Stimulated activated CD8-positive, alpha-beta memory T cell treated with anti-CD3 and anti-CD28 coated beads, Interleukin-15, amount 100 ng/mL, for 1 hour (primary cell): ENCODE data around the gene UBE3C.
A peak's percentile ranks its signal among the peaks of the same experiment; 100 is the strongest.
"Not testable (repeated sequence)": the region's sequence is repeated elsewhere in the genome, so short reads cannot be mapped to it uniquely, and the experiment has no call there.

Experiments used
- DNase-seq: peaks from one replicate; pipeline ENCODE4 v3.0.0-alpha.2; 2020; ENCODE audit warnings: low read depth

UBE3C gene

DNA sequence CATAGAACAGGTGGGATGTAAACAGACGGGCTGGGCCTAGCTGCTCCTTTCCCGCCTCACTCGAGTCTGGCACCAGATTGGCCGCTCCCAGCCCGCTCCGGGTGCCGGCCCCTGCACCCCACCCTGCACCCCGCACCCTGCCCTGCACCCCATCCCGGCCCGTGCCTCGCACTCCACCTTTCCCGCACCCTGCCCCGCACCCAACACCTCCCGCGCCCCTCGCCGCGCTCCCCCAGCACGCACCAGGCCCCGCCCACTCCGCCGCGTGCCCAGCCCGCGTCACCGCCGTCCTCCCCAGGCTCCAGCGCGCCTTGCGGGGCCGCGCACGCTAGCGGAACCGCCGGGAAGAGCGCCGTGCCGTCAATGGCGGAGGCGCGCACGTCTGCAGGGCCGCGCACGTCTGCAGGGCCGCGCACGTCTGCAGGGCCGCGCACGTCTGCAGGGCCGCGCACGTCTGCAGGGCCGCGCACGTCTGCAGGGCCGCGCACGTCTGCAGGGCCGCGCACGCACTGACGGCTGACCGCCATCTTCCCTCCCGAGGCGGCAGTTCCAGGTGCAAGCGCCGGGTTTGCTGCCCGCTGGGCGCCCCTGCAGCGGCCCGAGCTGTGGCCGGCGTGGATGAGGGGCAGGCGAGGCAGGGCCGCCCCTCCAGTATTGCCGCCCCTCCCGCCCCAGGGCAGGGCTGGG is at the start of gene UBE3C:
UBE3C (plus strand) TSS at position 503 of the 687 bp plus-strand sequence. CDS start 347 bp downstream, outside the sequence.
- DNase-seq, result peak; percentile 74

DNA sequence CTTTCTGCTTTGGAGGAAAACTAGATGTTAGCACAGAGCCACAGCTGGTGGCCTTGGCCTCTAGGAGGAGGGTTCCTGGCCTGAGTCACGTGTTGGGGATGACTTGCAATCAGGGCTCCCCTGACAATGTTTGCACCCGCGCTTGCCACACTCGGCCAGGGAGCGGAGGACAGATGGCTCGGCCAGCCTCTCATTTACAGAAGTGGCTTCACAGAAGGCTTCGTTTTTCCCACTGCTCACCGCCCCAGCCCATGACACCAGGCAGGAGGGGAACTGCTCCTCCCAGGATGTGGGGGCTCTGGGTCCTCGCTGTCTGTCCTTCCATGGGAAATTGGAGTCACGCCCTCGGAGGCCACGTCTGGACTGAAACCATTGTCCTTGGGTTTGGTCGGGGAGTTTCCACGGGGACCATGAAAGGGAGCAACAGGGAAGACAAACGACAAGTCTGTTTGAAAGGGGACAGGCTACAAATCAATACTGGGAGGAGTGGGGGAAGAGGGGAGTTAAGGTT is 49.6 kb upstream of the UBE3C start:
- DNase-seq, result no peak

DNA sequence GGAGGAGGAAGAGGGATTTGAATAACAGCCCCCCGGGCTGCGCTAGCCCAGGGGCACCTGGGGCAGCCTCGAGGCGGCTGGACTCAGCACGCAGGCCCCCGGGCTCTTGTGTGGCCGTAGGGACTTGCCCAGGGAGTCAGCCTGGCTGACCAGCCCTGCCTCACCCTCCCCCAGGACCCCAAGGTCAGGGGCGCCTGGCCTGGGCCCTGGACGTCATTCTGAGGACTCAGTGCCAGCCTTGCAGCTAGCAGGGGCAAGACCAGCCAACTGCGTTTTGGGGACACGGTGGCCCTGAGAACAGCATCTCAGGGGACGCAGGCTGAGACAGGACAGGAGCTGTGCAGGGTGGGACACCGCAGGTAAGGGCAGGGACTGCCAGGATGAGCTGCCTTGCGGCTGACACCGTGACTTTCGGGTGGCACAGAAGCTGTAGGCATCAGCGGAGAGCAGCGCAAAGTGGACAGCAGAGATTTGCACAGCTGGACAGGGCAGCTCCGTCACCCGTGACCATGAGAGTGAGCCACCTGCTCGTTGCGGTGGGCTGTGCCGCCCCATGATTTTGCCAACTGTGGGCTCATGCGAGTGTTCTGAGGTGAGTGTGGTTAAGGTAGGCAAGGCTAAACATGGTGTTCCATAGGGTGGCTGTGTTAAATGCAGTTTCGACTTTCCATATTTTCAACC is 48.1 kb upstream of the UBE3C start:
- no peak for DNase-seq

DNA sequence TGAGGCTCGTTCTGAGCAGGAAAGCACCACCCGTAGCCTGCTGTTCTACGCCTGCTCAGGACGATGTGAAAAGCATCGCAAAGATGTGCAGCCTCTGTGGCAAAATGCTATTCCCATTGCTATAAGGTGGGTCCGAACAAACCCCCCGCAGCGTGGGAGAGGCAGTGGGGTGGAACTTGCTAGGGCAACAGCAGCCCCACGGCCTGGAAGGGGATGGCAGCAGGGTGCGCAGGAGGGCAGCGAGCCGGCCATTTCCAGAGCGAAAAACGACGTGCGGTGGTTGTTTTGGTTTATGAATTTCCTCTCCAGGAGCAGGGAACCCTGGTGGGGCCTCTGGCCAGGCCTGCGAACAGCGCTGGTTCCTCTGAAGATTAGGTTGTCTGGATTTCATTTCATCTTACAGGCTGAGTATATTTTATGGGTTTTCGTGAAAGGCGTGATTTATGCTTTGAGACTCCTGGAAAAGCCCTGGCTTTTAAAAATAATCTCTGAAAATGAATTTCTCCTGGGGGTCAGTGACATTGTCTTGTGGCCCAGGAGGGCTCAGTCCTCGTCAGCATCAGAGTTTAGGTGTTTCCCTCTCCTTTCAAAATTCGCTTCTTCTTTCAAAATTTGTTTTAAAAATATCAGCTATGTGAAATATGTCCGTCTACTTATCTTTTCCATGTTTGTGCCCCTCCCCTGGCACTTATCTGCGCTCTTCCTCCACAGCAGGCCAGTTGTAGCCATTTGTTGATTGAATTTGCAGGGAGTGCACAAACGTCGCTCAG is 42.3 kb upstream of the UBE3C start:
- no peak for DNase-seq

DNA sequence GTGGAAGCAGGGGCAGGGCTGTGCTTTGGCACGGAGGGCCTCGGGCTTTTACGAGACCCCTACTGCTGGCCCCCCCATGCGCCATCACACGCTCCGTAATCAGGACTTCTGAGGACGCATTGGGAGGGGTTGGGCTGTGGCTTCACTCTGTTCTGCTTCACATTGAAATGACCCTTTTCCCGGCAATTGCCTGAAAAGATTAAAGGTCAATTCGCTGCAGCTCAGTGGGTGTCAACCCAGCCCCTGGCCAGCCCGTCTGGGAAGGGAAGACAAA is 41.7 kb upstream of the UBE3C start:
- DNase-seq, result no peak

DNA sequence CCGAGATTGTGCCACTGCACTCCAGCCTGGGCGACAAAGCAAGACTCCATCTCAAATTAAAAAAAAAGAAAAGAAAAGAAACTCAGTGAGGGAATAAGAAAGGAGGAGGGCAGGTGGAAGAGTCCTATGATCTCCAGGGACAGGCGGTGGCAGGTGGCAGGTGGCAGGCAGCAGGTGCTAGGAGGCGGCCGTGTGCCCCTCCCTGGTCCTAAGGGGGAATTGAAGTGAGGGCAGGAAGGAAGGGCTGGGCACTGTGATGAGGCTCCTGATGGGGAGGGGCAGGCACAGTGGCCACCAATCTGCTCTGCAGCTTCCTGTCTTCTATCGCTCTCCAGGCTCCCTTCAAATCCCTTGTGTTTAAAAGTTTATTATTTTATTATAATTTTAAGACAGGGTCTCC is 41.2 kb upstream of the UBE3C start:
- no peak for DNase-seq

DNA sequence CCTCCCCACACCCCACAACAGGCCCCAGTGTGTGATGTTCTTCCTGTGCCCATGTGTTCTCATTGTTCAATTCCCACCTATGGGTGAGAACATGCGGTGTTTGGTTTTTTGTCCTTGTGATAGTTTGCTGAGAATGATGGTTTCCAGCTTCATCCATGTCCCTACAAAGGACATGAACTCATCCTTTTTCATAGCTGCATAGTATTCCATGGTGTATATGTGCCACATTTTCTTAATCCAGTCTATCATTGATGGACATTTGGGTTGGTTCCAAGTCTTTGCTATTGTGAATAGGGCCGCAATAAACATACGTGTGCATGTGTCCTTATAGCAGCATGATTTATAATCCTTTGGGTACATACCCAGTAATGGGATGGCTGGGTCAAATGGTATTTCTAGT is 38.7 kb upstream of the UBE3C start:
- not testable (repeated sequence) for DNase-seq

DNA sequence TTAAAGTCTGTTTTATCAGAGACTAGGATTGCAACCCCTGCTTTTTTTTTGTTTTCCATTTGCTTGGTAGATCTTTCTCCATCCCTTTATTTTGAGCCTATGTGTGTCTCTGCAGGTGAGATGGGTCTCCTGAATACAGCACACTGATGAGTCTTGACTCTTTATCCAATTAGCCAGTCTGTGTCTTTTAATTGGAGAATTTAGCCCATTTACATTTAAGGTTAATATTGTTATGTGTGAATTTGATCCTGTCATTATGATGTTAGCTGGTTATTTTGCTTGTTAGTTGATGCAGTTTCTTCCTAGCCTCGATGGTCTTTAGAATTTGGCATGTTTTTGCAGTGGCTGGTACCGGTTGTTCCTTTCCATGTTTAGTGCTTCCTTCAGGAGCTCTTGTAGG is 35.1 kb upstream of the UBE3C start:
- DNase-seq, result not testable (repeated sequence)

DNA sequence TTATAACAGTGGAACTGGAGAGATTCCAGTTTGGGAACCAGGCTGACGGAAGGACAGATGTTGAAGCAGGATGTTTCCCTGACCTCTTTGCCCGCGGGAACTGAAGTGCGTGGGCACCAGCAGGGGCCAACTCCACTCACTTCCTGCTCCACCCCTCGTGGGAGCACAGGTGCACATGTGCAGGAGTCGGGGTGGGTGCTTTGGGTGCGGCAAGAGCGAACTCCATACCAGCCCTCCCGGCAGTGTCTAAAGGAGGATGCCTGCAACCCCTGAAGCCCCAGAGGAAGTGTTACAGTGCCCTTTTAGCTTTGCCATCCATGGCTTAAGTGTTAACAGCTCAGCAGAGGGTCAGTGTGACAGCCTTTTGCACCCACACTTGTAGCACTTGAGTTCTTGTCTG is 27.4 kb upstream of the UBE3C start:
- no peak for DNase-seq

DNA sequence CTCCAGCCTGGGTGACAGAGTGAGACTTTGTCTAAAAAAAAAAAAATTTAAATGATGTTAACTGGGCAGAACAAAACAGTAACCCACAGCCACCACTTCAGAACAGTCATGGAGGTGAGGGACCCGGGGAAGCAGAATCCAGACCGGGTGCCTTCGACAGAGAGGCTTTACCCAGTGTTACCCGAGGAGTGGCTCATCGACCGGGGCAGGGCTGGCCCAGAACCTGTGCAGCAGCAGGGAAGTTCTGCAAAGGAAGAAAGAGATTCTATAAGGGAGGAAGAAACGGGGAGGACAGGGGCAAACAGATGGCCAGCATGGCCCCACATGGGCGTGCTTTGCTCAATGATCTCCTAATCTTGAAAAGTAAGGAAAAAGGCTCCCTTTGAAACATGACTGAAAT is 26.0 kb upstream of the UBE3C start:
- no peak for DNase-seq

DNA sequence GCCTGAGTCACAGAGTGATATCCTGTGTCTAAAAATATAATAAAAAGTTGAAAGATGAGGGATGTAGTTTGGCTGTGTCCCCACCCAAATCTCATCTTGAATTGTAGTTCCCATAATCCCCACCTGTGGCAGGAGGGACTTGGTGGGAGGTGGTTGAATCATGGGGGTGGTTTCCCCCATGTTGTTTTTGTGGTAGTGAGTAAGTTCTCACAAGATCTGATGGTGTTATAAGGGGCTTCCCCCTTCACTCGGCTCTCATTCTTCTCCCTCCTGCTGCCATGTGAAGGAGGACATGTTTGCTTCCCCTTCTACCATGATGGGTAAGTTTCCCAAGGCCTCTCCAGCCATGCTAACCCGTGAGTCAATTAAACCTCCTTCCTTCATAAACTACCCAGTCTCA is 25.1 kb upstream of the UBE3C start:
- no peak for DNase-seq

DNA sequence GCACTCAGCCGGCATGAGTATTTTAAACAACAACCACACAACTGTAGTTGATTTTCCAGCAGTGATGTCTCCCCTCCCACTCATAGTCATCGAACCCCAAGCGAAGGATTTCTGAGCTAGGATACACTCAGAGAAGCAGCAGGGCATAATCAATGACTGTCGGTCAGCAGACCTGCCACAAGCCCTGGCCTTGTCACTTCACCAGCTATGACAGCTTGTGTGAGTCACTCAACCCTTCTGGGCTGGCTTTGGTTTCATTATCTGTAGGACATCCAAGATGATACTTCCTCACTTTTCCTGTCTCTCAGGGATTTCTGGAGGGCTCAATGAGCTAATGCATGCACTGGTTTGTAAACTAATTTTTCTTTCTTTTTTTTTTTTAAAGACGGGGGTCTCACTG is 22.0 kb upstream of the UBE3C start:
- DNase-seq, result no peak

DNA sequence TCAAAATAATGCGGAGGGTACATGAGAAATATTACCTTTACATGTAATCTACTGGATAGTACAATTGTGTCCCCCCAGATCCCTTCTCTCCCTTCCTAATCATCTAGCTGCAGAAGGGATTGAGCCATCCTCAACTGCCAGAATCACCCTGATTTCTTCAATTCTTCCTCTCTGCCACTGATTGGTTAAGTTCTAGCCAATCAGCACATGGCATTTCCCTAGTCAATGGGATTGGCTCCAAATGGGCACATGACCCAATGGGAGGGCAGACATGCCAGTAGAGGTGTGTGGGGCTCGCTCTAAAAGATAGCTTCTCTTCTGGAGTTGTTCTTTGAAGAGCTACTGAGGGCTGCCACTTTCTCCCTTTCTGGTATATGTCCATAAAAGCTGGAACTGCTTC is 20.9 kb upstream of the UBE3C start:
- DNase-seq, result no peak

DNA sequence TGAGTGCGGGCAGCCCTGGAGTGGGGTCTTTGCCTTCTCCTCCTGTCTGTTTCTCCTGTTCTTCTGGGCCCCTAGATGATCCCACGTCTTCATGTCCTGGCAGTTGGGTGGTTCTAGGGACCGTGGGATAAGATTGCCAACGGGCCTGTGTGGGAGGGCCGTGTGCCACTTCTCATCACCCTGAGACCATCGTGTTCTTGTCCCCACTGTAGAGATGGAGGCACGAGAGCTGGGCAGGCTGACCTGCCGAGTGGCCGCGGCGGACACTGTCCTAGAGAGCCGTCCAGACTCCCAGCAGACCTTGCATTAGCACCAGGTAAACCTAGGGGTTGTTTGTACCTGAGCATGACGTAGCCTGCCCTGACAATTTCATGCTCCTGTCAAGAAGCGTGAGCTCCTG is 18.5 kb upstream of the UBE3C start:
- DNase-seq, result no peak

DNA sequence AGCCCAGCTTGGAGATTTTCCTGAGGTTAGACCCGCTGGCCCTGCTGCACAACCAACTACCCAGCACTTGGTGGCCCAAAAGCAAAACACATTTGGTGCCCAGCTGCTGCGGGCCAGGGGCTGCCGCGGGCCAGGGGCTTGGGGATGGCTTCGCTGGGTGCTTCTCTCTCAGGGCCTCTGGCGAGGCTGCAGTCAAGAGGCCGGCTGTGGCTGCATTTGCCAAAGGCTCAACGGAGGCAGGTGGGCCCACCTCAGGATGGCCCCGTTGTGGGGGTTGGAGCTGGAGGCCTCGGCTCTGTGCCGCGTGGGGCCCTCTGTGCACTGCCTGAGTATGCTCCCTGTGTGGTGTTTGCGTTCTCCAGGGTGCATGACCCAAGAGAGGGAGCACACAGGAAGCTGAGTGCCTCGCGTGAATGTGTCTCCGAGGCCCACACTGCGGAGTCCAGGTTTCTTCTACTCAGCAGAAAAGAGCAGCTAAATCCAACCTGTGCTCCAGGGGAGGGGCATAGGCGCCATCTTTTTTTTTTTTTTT is 17.5 kb upstream of the UBE3C start:
- DNase-seq, result no peak

DNA sequence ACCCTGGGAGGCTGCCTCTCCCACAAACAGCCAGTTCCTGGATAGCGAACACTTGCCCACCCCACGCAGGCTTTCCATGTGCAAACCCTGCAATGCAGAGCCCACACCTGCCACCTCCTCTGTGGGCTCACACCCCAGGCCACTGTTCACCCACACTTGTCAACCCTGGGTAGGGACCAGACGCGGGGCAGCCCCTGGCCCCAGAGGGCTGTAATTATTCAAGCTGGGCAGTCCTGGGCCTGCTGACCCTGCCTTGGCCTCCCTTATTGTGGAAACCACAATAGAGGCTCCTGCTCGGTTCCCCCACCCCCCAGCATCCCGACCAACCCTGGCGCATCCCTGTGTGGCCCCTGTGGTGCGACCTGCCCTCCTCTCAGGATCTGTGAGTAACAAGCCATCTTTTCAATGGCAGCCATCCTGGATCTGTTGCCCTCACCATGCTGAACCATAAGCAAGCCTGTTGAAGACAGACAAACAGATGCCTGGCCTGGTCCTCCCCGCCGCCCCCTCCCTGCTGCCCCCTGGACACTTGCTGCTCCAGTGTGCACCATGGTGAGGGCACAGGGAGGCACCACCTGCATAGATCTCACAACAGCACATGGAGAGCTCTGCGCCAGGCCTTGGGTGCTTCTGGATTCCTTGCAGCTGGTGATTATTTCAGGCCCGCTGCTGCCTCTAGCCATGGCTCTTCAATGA is 15.8 kb upstream of the UBE3C start:
- no peak for DNase-seq

DNA sequence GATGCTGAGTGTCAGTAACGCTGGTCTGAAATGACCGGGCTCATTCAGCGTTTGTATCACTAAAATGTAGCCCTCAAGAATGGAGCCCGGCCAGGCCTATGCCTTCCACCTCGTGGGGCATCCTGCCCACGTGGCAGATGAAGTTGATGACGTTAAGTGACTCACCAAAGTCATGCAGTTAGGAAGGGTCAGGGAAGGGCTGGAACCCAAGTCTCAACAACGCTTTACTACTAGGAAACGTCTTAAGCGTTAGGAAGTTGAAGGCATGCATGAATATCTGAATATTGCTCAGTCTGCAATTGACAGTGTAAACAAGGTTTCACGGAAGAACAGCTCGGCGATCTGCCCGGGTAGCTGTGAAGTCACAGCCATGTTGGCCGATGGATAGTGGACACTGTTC is 14.0 kb upstream of the UBE3C start:
- no peak for DNase-seq

DNA sequence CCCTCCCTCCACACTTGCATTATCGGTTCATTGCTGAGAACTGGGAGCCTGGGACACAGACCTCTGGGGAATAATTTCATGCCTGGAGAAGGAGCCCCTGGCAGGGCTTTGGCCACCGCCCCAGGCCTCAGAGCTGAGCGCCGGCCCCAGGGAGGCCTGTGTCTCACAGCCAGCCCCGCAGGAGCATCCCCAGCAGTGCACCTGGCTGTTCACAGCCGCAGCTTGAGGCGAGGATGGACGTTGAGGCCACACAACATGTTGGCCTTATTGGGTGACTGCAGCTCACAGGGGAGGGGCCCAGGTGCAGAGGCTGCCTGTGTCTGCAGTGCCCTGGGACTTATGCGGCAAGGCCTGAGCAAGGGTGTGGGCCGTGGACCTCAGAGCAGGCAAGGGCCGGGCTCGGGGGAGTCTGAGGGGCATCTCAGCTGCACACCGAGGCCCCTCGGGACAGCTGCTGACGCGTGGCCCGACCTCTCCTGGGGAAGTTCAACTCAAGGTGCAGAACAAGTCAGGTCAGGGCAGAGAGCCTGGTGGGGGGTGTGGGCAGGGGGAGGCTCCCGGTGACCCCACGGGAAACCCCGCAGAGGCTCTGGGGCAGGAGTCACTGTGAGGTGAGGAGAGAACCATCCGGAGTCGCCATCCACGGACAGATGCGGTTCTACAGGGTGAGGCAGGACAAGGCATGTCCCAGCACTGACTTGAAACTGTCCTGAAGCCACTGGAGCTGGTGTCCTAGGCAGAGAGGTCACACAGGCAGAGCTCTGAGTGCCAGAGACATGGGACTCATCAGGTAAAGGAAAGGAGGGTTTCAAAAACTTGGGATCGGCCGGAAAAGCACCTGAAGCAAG is 13.1 kb upstream of the UBE3C start:
- DNase-seq, result no peak

DNA sequence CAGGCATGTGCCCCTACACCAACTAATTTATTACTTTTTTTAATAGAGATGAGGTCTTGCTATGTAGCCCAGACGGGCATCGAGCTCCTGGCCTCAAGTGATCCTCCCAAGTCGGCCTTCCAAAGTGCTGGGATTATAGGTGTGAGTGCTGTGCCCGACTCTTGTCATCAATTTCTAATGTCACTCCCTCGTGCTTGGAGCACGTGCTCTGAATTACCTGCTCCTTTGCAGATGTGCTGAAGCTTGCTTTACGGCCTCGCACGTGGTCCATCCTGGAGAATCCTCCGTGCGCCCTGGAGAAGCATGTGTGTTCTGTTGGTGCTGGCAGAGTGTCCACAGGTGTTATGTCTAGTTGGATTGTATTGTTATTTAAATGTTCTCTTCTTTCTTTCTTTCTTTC is 11.8 kb upstream of the UBE3C start:
- DNase-seq, result no peak

DNA sequence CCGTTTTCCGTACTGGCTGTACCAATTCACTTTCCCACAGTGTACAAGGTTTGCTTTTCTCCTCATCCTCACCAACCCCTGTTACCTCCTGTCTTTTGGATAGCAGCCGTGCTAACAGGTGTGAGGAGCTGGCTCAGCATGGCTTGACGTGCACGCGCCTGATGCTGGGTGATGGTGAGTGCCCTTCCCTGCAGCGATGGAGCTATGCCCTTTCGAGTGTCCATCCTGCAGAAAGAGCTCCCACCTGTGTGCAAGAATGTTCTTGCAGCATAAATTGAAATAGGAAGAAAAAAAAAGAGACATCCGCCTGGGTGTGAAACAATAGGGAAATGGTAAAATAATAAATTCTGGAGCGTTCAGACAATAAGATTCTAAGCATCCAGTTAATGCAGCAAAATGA is 9.5 kb upstream of the UBE3C start:
- no peak for DNase-seq

DNA sequence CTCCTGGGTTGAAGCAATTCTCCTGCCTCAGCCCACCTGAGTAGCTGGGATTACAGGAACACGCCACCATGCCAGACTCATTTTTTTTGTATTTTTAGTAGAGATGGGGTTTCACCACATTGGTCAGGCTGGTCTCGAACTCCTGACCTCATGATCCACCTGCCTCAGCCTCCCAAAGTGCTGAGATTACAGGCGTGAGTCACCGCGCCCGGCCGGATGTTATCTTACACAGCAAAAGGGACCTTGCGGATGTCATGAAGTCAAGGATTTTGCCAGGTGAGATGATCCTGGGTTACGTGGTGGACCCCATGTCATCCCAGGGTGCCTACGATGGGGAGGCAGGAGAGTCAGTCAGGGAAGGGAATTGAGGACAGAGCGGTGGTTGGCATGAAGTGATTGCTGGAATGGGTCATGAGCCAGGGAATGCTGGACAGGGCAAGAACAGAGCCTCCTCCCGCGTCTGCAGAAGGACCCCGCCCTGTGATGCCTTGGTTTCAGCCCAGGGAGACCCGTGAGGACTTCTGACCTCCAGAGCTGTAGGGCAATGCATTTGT is 8.7 kb upstream of the UBE3C start:
- DNase-seq, result no peak
